ENCODE results near the gene LDHA.

LDHA gene

GRCh38 chr11:18429332-18429731 is 35.0 kb downstream of the LDHA start:
- TF ChIP-seq, protein P1, sequence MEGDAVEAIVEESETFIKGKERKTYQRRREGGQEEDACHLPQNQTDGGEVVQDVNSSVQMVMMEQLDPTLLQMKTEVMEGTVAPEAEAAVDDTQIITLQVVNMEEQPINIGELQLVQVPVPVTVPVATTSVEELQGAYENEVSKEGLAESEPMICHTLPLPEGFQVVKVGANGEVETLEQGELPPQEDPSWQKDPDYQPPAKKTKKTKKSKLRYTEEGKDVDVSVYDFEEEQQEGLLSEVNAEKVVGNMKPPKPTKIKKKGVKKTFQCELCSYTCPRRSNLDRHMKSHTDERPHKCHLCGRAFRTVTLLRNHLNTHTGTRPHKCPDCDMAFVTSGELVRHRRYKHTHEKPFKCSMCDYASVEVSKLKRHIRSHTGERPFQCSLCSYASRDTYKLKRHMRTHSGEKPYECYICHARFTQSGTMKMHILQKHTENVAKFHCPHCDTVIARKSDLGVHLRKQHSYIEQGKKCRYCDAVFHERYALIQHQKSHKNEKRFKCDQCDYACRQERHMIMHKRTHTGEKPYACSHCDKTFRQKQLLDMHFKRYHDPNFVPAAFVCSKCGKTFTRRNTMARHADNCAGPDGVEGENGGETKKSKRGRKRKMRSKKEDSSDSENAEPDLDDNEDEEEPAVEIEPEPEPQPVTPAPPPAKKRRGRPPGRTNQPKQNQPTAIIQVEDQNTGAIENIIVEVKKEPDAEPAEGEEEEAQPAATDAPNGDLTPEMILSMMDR (IDR thresholded peaks at IDR 0.05; ENCODE audit: control insufficient read depth, extremely low read depth, insufficient read depth) = no peak
- H3K4me3 ChIP-seq (ENCODE audit: low read depth, low read length) = no peak overlapping the region
- DNase-seq (ENCODE audit: low read depth) = no peak

GRCh38 chr11:18438691-18439090 is 44.3 kb downstream of the LDHA start:
- H3K4me3 ChIP-seq (ENCODE audit: low read depth, low read length) = no peak overlapping the region
- TF ChIP-seq, protein P1 (IDR thresholded peaks at IDR 0.05; ENCODE audit: control insufficient read depth, extremely low read depth, insufficient read depth) = no peak
- no peak for DNase-seq (ENCODE audit: low read depth)

DNA sequence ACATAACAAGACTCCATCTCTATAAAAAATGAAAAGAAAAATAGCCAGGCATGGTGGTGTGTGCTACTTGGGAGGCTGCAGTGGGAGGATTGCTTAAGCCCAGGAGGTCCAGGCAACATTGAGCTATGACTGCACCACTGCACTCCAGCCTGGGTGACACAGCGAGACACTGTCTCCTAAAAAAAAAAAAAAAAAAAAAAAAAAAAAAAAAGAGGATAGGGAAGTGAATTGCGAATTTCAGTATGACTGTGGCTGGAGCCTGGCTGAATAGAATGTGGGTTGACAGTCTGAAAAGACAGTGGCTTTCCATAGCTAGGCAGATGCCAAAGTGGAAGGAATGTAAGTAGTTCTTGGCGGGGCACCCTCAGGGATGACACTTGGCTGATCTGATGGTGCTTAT is 54.9 kb downstream of the LDHA start:
- no peak for DNase-seq (ENCODE audit: low read depth)
- H3K4me3 ChIP-seq (ENCODE audit: low read depth, low read length) = no peak overlapping the region
- TF ChIP-seq, protein P1 (IDR thresholded peaks at IDR 0.05; ENCODE audit: control insufficient read depth, extremely low read depth, insufficient read depth) = no peak

DNA sequence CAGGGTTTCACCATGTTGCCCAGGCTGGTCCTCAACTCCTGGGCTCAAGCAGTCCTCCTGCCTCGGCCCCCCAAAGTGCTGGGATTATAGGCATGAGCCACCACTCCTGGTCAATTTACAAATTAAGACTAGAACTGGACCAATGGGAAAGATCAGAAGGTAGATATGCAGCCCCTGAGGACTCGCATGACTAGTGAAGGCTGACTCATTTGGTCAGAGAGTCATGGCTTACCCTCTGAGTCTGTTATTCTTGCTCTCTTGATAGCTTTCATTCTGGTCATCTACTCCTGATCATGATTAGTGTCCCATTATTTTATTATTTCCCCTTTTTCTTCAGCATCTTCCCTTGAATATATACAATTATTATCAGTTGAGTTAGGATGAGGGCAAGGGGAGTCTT is 58.6 kb downstream of the LDHA start:
- TF ChIP-seq, protein P1 (IDR thresholded peaks at IDR 0.05; ENCODE audit: control insufficient read depth, extremely low read depth, insufficient read depth) = no peak
- no peak overlapping the region for H3K4me3 ChIP-seq (ENCODE audit: low read depth, low read length)
- no peak for DNase-seq (ENCODE audit: low read depth)

- no peak for DNase-seq (ENCODE audit: low read depth)
These were observed 61.5 kb downstream of the LDHA start, which contains the start of gene LDHAL6A for GRCh38 chr11:18455686-18456372. Gene LDHAL6A, plus strand, starts transcription at chr11:18455856. Its CDS starts 825 bp downstream, at chr11:18456681.

GRCh38 chr11:18457450-18457849 is 63.1 kb downstream of the LDHA start:
- H3K4me3 ChIP-seq (ENCODE audit: low read depth, low read length) = no peak overlapping the region
- TF ChIP-seq, protein P1 (IDR thresholded peaks at IDR 0.05; ENCODE audit: control insufficient read depth, extremely low read depth, insufficient read depth) = no peak
- DNase-seq (ENCODE audit: low read depth) = peak; percentile 81

More at GRCh38 chr11:18455686-18456372, 61.5 kb downstream of the LDHA start, which contains the start of gene LDHAL6A:
- TF ChIP-seq, protein P1 (IDR thresholded peaks at IDR 0.05; ENCODE audit: control insufficient read depth, extremely low read depth, insufficient read depth) = no peak
- H3K4me3 ChIP-seq (ENCODE audit: low read depth, low read length) = no peak within 1 kb of the TSS
